Karpas-422 (cell line): Measurements from ENCODE around the gene PPP1CA. TPM values are rescaled to one million over a fixed set of nuclear protein-coding genes. Genes with fewer than 3 reads are reported as not detected.

ENCODE experiments used
- DNase-seq: peaks from one replicate; pipeline ENCODE4 v3.0.0-alpha.2; 2015
- H2AFZ ChIP-seq: fragments of 200-600 bp; sonication (generic); 2 replicates; pipeline ENCODE4 v1.6.1; 2014; ENCODE audit warnings: antibody characterized with exemption, low read length, mixed read lengths
- H3K27ac ChIP-seq: fragments of 200-600 bp; sonication (generic); 2 replicates; pipeline ENCODE4 v1.5.1; 2014; ENCODE audit warnings: mild to moderate bottlenecking, low read length, moderate library complexity
- H3K27me3 ChIP-seq: fragments of 200-600 bp; sonication (generic); 2 replicates; pipeline ENCODE4 v1.6.1; 2014; ENCODE audit warnings: low read length, mixed read lengths
- H3K36me3 ChIP-seq: fragments of 200-600 bp; sonication (generic); 2 replicates; pipeline ENCODE4 v1.6.1; 2014; ENCODE audit warnings: low read length, mixed read lengths; ENCODE audit not compliant: insufficient read depth
- H3K4me1 ChIP-seq: fragments of 200-600 bp; sonication (generic); 2 replicates; pipeline ENCODE4 v1.6.1; 2014; ENCODE audit warnings: mild to moderate bottlenecking, low read length, mixed read lengths
- H3K4me2 ChIP-seq: fragments of 200-600 bp; sonication (generic); 2 replicates; pipeline ENCODE4 v1.6.1; 2014; ENCODE audit warnings: low read length, low read depth, mild to moderate bottlenecking; ENCODE audit not compliant: poor library complexity, severe bottlenecking
- H3K4me3 ChIP-seq: fragments of 200-600 bp; sonication (generic); 2 replicates; pipeline ENCODE4 v1.5.1; 2014; ENCODE audit warnings: mild to moderate bottlenecking, antibody characterized with exemption, low read length, mixed read lengths
- H3K79me2 ChIP-seq: fragments of 200-600 bp; sonication (generic); 2 replicates; pipeline ENCODE4 v1.6.1; 2014; ENCODE audit warnings: mild to moderate bottlenecking, low read length, mixed read lengths
- H3K9ac ChIP-seq: fragments of 200-600 bp; sonication (generic); 2 replicates; pipeline ENCODE4 v1.6.0; 2014; ENCODE audit warnings: low read length
- H3K9me2 ChIP-seq: fragments of 200-600 bp; sonication (generic), shearing (Covaris generic); replicated peaks from 2 replicates; pipeline ENCODE4 v1.6.0; 2014; ENCODE audit warnings: mild to moderate bottlenecking, low read length, moderate library complexity; ENCODE audit not compliant: insufficient read depth
- H3K9me3 ChIP-seq: fragments of 300-700, 200-600 bp; sonication (generic); 2 replicates; pipeline ENCODE4 v1.6.1; 2014; ENCODE audit warnings: low read length, mixed read lengths
- H4K20me1 ChIP-seq: fragments of 200-600 bp; sonication (generic); 2 replicates; pipeline ENCODE4 v1.6.1; 2014; ENCODE audit warnings: mild to moderate bottlenecking, antibody characterized with exemption, low read length, low read depth; ENCODE audit not compliant: insufficient read depth
- total RNA-seq: library from RNA; depleted of rRNA; stranded (reverse); fragments of >200 nt; shearing (Covaris generic); gene quantifications from 2 replicates; pipeline ENCODE4 v1.2.3, GENCODE V29; 2014; ENCODE audit warnings: low replicate concordance

PPP1CA gene
- total RNA-seq, 1 experiment from 2014 or later = 218 TPM

DNA sequence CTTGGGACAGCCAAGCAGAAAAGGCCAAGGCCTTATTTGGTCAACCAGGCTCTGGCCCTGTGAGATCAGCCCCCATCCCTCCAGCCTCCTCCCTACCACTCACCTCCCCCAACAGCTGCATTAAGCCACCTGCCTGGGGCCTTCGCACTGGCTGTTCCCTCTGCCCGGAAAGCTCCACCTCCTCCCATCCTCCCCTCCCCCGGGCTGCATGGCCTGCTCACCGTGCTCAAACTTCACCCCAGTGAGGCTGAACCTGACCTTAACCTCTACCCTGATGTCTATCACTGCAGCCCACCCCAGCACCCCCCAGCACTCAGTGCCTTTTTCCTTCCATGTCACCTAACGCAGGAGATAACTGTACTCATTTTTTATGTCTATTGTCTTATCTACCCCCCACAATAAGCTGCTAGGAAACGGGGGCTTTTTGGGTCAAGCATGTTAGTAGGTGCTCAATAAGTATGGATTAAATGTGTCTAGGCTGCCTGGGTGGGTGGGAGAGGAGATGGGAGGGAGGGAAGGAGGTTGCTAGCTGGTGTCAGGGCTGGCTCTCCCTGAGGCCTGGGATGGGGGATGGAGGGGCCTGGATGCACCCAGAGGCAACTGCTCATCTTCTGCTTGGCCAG, 34.9 kb upstream of the PPP1CA start:
- Histone ChIP-seq H3K36me3 (peaks cover 5% of the 10 kb centered on the region; the same call in 1 of the 2 replicates), H3K4me2 (peak overlapping the region; percentile 73), H3K9me2 (no peaks in the 10 kb centered on the region), H3K27me3 (no peaks in the 10 kb centered on the region), H3K27ac (peak overlapping the region; percentile 100), H3K9ac (peak overlapping the region; percentile 95), H3K4me3 (peak overlapping the region; percentile 86), H2AFZ (no peak overlapping the region), H3K79me2 (peaks cover 24% of the 10 kb centered on the region), H4K20me1 (peaks cover 7% of the 10 kb centered on the region; the same call in 1 of the 2 replicates), H3K4me1 (peaks cover 69% of the 10 kb centered on the region), H3K9me3 (no peaks in the 10 kb centered on the region)
- peak; percentile 96 for DNase-seq

DNA sequence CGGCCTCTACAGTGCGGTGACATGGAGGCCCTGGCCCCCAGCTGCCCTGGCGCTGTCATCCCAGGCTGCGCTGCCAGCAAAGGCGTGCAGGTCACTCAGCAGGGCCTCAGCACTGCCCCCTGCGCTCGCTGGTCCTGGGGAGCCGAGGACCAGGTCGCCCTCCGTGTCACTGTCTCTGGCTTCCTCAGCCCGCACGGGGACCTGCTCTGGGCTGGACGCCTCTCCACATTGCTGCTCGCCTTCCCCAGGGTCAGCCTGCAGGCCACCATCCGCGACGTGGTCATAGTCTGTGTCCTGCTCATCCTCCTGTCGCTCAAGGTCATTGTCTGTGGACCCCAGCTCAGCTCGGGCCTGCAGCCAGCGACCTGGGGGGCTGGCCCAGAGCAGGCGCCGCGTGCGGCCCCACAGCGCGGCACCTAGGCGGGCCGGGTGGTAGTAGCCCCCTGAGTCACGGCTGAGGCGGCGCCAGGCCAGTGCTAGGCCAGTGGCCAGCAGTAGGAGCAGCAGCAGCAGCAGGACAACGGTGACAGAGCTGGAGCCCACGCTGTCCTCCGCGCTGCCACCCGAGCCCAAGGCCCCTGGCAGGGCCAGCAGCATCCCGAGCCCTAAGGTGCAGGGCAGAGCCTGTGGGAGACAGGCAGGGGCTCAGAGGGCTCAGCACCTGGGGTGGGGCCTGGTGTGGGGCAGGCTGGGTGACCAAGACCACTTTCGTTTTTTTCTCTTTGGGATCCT, 34.2 kb upstream of the PPP1CA start:
- H3K4me2 ChIP-seq = peak overlapping the region; percentile 73
- H3K9me2 ChIP-seq = no peaks in the 10 kb centered on the region
- DNase-seq = no peak
- peak overlapping the region; percentile 100 for H3K27ac ChIP-seq
- H3K9me3 ChIP-seq = no peaks in the 10 kb centered on the region
- peaks cover 5% of the 10 kb centered on the region; the same call in 1 of the 2 replicates for H3K36me3 ChIP-seq
- peak overlapping the region; percentile 86 for H3K4me3 ChIP-seq
- H4K20me1 ChIP-seq = peaks cover 7% of the 10 kb centered on the region; the same call in 1 of the 2 replicates
- peak overlapping the region; percentile 95 for H3K9ac ChIP-seq
- H3K27me3 ChIP-seq = no peaks in the 10 kb centered on the region
- H2AFZ ChIP-seq = no peak overlapping the region
- H3K79me2 ChIP-seq = peaks cover 24% of the 10 kb centered on the region
- H3K4me1 ChIP-seq = peaks cover 69% of the 10 kb centered on the region

DNA sequence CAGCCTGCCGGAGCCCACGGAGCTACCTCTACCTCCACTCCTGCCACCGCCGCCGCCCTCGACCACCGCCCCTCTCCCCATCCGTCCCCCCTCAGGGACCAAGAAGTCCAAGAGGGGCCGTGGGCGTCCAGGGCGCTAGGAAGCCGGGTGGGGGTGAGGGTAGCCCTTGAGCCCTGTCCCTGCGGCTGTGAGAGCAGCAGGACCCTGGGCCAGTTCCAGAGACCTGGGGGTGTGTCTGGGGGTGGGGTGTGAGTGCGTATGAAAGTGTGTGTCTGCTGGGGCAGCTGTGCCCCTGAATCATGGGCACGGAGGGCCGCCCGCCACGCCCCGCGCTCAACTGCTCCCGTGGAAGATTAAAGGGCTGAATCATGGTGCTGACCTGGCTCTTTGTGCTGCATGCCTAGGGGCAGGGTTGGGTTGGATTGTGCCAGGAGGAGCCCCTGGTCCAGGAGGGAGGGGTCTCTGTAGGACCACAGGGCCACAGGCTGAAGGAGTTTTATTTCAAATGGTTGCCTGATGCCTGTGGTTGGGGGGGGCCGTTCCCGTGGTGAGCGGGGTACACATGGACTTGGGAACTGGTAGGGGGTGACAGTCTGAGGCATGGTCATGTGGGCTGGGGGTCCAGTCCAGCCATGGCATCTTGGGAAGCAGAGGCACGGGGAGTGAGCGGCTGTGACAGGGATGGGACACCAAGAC, 33.5 kb upstream of the PPP1CA start:
- Histone ChIP-seq H3K27me3 (no peaks in the 10 kb centered on the region), H2AFZ (no peak overlapping the region), H3K4me2 (peak overlapping the region; percentile 73), H3K9ac (peak overlapping the region; percentile 95), H3K79me2 (peaks cover 24% of the 10 kb centered on the region), H3K27ac (peak overlapping the region; percentile 100), H3K4me1 (peaks cover 63% of the 10 kb centered on the region), H3K36me3 (peaks cover 5% of the 10 kb centered on the region; the same call in 1 of the 2 replicates), H3K4me3 (peak overlapping the region; percentile 86; the same call in 1 of the 2 replicates), H3K9me3 (no peaks in the 10 kb centered on the region), H3K9me2 (no peaks in the 10 kb centered on the region), H4K20me1 (peaks cover 7% of the 10 kb centered on the region; the same call in 1 of the 2 replicates)
- peak; percentile 78 for DNase-seq

DNA sequence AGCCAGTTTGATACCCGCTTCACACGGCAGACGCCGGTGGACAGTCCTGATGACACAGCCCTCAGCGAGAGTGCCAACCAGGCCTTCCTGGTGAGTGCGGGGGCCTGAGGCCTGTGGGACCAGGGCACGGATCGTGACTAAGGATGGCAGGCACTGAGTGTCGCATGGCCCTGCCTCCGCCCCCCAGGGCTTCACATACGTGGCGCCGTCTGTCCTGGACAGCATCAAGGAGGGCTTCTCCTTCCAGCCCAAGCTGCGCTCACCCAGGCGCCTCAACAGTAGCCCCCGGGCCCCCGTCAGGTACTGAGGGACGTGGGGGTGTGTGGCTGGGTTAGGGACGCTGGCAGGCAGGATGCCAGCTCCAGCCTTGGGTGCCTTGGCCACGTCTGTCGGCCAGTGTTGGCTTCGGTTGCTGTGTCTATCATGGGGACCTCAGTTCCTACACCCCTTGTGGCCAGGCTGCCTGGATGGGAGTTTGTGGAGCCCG, 32.8 kb upstream of the PPP1CA start:
- no peaks in the 10 kb centered on the region for H3K27me3 ChIP-seq
- DNase-seq = peak; percentile 73
- H3K4me1 ChIP-seq = peaks cover 66% of the 10 kb centered on the region
- H3K9ac ChIP-seq = peak overlapping the region; percentile 95
- H3K4me3 ChIP-seq = peak overlapping the region; percentile 86; the same call in 1 of the 2 replicates
- peaks cover 28% of the 10 kb centered on the region for H3K79me2 ChIP-seq
- H3K27ac ChIP-seq = peak overlapping the region; percentile 100
- peaks cover 7% of the 10 kb centered on the region; the same call in 1 of the 2 replicates for H4K20me1 ChIP-seq
- H3K9me2 ChIP-seq = no peaks in the 10 kb centered on the region
- H3K36me3 ChIP-seq = peaks cover 5% of the 10 kb centered on the region; the same call in 1 of the 2 replicates
- no peaks in the 10 kb centered on the region for H3K9me3 ChIP-seq
- no peak overlapping the region for H2AFZ ChIP-seq
- peak overlapping the region; percentile 73 for H3K4me2 ChIP-seq

DNA sequence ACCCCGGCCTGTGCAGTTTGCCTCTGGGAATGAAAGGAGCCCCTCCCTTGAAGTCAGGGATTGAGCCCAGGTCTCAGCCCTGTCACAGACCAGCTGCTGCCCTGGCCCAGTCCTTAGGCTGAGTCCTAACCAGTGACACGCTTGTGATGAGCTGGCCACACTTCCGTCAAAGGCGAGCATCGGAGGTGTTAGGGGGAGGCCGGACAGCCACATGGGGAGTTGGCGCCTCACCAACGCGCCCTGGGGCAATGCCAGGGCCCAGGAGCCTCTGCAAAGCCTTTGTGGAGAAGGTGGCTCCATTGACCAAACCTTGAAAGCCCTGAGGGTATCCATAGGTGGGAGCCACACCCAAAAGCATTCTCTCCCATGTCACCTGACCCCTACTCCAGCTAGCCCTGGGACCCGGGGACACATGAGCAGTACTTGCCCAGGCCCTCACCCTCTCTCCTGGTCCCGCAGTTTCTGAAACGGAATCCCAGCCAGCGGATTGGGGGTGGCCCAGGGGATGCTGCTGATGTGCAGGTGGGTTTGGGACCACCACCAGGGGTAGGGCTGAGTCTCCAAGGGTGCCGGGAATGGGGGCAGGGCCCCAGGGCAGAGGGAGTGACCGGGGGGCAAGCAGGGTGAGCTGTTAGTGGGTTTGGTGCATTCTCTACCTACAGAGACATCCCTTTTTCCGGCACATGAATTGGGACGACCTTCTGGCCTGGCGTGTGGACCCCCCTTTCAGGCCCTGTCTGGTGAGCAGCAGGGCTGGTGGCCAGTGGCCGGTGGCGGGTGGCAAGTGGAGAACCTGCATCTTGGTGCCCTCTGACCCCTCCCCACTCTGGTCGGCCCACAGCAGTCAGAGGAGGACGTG, 32.1 kb upstream of the PPP1CA start:
- Histone ChIP-seq H3K4me1 (peaks cover 64% of the 10 kb centered on the region), H3K9me3 (no peaks in the 10 kb centered on the region), H3K27me3 (no peaks in the 10 kb centered on the region), H3K79me2 (peaks cover 28% of the 10 kb centered on the region), H3K4me3 (peak overlapping the region; percentile 86; the same call in 1 of the 2 replicates), H3K27ac (peak overlapping the region; percentile 100), H3K36me3 (peaks cover 5% of the 10 kb centered on the region; the same call in 1 of the 2 replicates), H3K9ac (peak overlapping the region; percentile 95), H4K20me1 (peaks cover 7% of the 10 kb centered on the region; the same call in 1 of the 2 replicates), H3K9me2 (no peaks in the 10 kb centered on the region), H2AFZ (no peak overlapping the region), H3K4me2 (peak overlapping the region; percentile 73)
- DNase-seq = peak; percentile 68

DNA sequence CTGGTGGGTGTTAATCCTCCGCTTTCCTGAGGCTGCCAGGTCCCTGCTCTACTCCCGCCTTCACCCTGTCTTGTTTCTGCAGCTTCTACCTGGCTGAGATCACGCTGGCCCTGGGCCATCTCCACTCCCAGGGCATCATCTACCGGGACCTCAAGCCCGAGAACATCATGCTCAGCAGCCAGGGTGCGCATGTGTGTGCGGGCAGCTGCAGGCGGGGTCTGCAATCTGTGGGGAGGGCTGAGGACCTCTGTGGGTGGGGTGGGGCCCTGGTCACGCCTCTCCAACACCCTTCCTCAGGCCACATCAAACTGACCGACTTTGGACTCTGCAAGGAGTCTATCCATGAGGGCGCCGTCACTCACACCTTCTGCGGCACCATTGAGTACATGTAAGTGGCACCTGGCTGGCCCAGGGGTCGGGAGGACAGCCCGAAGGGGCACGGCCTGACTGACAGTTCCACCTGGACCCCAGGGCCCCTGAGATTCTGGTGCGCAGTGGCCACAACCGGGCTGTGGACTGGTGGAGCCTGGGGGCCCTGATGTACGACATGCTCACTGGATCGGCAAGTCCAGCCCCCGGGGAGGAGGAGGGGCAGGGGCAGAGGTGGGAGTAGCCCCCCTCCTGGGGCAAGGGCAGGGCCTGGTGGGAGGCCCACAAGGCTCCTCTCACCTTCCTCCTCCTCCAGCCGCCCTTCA, 31.1 kb upstream of the PPP1CA start:
- Histone ChIP-seq H3K9ac (peak overlapping the region; percentile 95; the same call in 1 of the 2 replicates), H3K9me2 (no peaks in the 10 kb centered on the region), H3K9me3 (no peaks in the 10 kb centered on the region), H2AFZ (no peak overlapping the region), H3K4me3 (no peak overlapping the region), H3K4me2 (peak overlapping the region; percentile 73), H3K27me3 (no peaks in the 10 kb centered on the region), H3K36me3 (peaks cover 5% of the 10 kb centered on the region; the same call in 1 of the 2 replicates), H3K79me2 (peaks cover 30% of the 10 kb centered on the region), H4K20me1 (peaks cover 7% of the 10 kb centered on the region; the same call in 1 of the 2 replicates), H3K4me1 (peaks cover 56% of the 10 kb centered on the region), H3K27ac (peak overlapping the region; percentile 100)
- no peak for DNase-seq
